Astrocyte (in vitro differentiated cells and primary cell): ENCODE data around the gene RMI2. TPM values are rescaled to one million over a fixed set of nuclear protein-coding genes. Genes with fewer than 3 reads are reported as not detected.

ENCODE experiments used
- DNase-seq: peaks from one replicate; pipeline ENCODE4 v3.0.0-alpha.2; 2010; ENCODE audit warnings: low read depth
- FAIRE-seq: peaks from 2 replicates; lab custom pipeline; 2011; peaks lifted over from hg19 to GRCh38; lab: Jason Lieb, UNC
- H2AFZ ChIP-seq: 2 replicates; pipeline ENCODE4 v1.6.0; 2012; ENCODE audit warnings: low read depth, low read length, inconsistent platforms
- H3K27ac ChIP-seq: 2 replicates; pipeline ENCODE4 v1.5.1; 2011; ENCODE audit warnings: low read depth, low read length, inconsistent platforms
- H3K27me3 ChIP-seq: 2 replicates; pipeline ENCODE4 v1.6.0; 2011; ENCODE audit warnings: low read length, inconsistent platforms; ENCODE audit not compliant: insufficient read depth
- H3K36me3 ChIP-seq: 2 replicates; pipeline ENCODE4 v1.5.1; 2011; ENCODE audit warnings: low read length, inconsistent platforms; ENCODE audit not compliant: insufficient read depth
- H3K4me1 ChIP-seq: 2 replicates; pipeline ENCODE4 v1.5.1; 2011; ENCODE audit warnings: low read length, inconsistent platforms; ENCODE audit not compliant: insufficient read depth
- H3K4me2 ChIP-seq: 2 replicates; pipeline ENCODE4 v1.6.0; 2012; ENCODE audit warnings: low read length, inconsistent platforms
- H3K4me3 ChIP-seq: 2 replicates; pipeline ENCODE4 v1.5.1; 2011; ENCODE audit warnings: low read depth, mild to moderate bottlenecking, low read length, inconsistent platforms; ENCODE audit not compliant: insufficient read depth
- H3K79me2 ChIP-seq: 2 replicates; pipeline ENCODE4 v1.6.0; 2012; ENCODE audit warnings: mild to moderate bottlenecking, low read length, inconsistent platforms; ENCODE audit not compliant: insufficient read depth
- H3K9ac ChIP-seq: 2 replicates; pipeline ENCODE4 v1.6.0; 2012; ENCODE audit warnings: mild to moderate bottlenecking, low read length, inconsistent platforms
- H3K9me3 ChIP-seq: 2 replicates; pipeline ENCODE4 v1.5.1; 2012; ENCODE audit warnings: low read depth, mild to moderate bottlenecking, low read length, inconsistent platforms; ENCODE audit not compliant: insufficient read depth
- H4K20me1 ChIP-seq: 2 replicates; pipeline ENCODE4 v1.6.0; 2012; ENCODE audit warnings: low read length, inconsistent platforms; ENCODE audit not compliant: insufficient read depth
- H3K27ac Mint-ChIP-seq: one replicate; pipeline ENCODE4 v1.8.0; 2021; ENCODE audit warnings: mild to moderate bottlenecking, mixed read lengths; ENCODE audit not compliant: unreplicated experiment
- H3K27me3 Mint-ChIP-seq: one replicate; pipeline ENCODE4 v1.8.0; 2021; ENCODE audit warnings: low read depth, mixed read lengths; ENCODE audit not compliant: unreplicated experiment
- H3K36me3 Mint-ChIP-seq: one replicate; pipeline ENCODE4 v1.8.0; 2021; ENCODE audit warnings: low read depth, mixed read lengths; ENCODE audit not compliant: unreplicated experiment
- H3K4me1 Mint-ChIP-seq: one replicate; pipeline ENCODE4 v1.8.0; 2021; ENCODE audit warnings: low read depth, mixed read lengths; ENCODE audit not compliant: unreplicated experiment
- H3K4me3 Mint-ChIP-seq: one replicate; pipeline ENCODE4 v1.8.0; 2021; ENCODE audit warnings: mild to moderate bottlenecking, moderate library complexity, mixed read lengths; ENCODE audit not compliant: unreplicated experiment
- H3K9me3 Mint-ChIP-seq: one replicate; pipeline ENCODE4 v1.8.0; 2021; ENCODE audit warnings: mild to moderate bottlenecking, mixed read lengths; ENCODE audit not compliant: unreplicated experiment
- CTCF ChIP-seq: IDR thresholded peaks from 2 replicates; pipeline ENCODE4 v1.5.1; 2011; ENCODE audit warnings: low read depth, mild to moderate bottlenecking, inconsistent platforms, low read length, moderate library complexity; ENCODE audit not compliant: insufficient read depth
- EZH2 ChIP-seq: IDR thresholded peaks from 2 replicates; pipeline ENCODE4 v1.6.1; 2012; ENCODE audit warnings: mild to moderate bottlenecking, low read length, inconsistent platforms; ENCODE audit not compliant: insufficient read depth
- total RNA-seq: library from RNA; stranded (reverse); gene quantifications from 2 replicates; pipeline ENCODE4 v1.2.1, GENCODE V29; 2021

The RMI2 gene
- total RNA-seq, 1 donor from 2014 or later: 7.8 TPM

GRCh38 chr16:11372073-11372828, 27.0 kb downstream of the RMI2 start:
- H3K79me2 ChIP-seq: no peaks in the 10 kb centered on the region
- no peaks in the 10 kb centered on the region for H4K20me1 ChIP-seq
- H3K4me1 ChIP-seq: no peaks in the 10 kb centered on the region
- H3K27ac Mint-ChIP-seq: no peak overlapping the region
- H3K4me3 Mint-ChIP-seq: no peak overlapping the region
- FAIRE-seq (no peak), DNase-seq (no peak)
- no peaks in the 10 kb centered on the region for H3K9me3 Mint-ChIP-seq
- no peak overlapping the region for H3K4me2 ChIP-seq
- H3K27ac ChIP-seq: no peak overlapping the region
- peaks cover 4% of the 10 kb centered on the region for H3K27me3 Mint-ChIP-seq
- TF ChIP-seq EZH2: no peak
- TF ChIP-seq CTCF: no peak
- no peaks in the 10 kb centered on the region for H3K27me3 ChIP-seq
- H3K36me3 Mint-ChIP-seq: peaks cover 4% of the 10 kb centered on the region
- no peaks in the 10 kb centered on the region for H3K9me3 ChIP-seq
- no peaks in the 10 kb centered on the region for H3K36me3 ChIP-seq
- no peak overlapping the region for H2AFZ ChIP-seq
- H3K9ac ChIP-seq: no peak overlapping the region
- H3K4me1 Mint-ChIP-seq: peaks cover 2% of the 10 kb centered on the region
- H3K4me3 ChIP-seq: no peak overlapping the region

GRCh38 chr16:11372829-11373306, 27.6 kb downstream of the RMI2 start:
- no peak for FAIRE-seq
- H3K27ac Mint-ChIP-seq: no peak overlapping the region

More at GRCh38 chr16:11372829-11373306, 27.6 kb downstream of the RMI2 start:
- no peaks in the 10 kb centered on the region for H3K4me1 ChIP-seq
- no peak overlapping the region for H3K27ac ChIP-seq
- H3K9me3 Mint-ChIP-seq: peaks cover 3% of the 10 kb centered on the region
- H3K4me3 Mint-ChIP-seq: no peak overlapping the region
- no peaks in the 10 kb centered on the region for H3K27me3 ChIP-seq
- no peak overlapping the region for H3K4me3 ChIP-seq
- H3K36me3 ChIP-seq: no peaks in the 10 kb centered on the region
- H3K9ac ChIP-seq: no peak overlapping the region
- H3K4me1 Mint-ChIP-seq: peaks cover 7% of the 10 kb centered on the region
- H3K27me3 Mint-ChIP-seq: peaks cover 2% of the 10 kb centered on the region
- H3K79me2 ChIP-seq: no peaks in the 10 kb centered on the region
- H3K9me3 ChIP-seq: no peaks in the 10 kb centered on the region
- TF ChIP-seq EZH2 (no peak), CTCF (no peak)
- H3K4me2 ChIP-seq: no peak overlapping the region
- H2AFZ ChIP-seq: no peak overlapping the region
- no peaks in the 10 kb centered on the region for H4K20me1 ChIP-seq
- peaks cover 4% of the 10 kb centered on the region for H3K36me3 Mint-ChIP-seq
- no peak for DNase-seq
